ENCODE data around the gene BICC1. TPM values are rescaled to one million over a fixed set of nuclear protein-coding genes. Genes with fewer than 3 reads are reported as not detected.

Gene BICC1
- total and polyA plus RNA-seq, 4 donors, result 0.82 to 6.1 (median 4.5) TPM

GRCh38 chr10:58481569-58482109 lies 31.0 kb upstream of the BICC1 start:
- Histone ChIP-seq H3K27ac (ENCODE audit: low read depth in 1 of 2, low read length in 2 of 2) (no peak overlapping the region), H3K4me1 (ENCODE audit: control insufficient read depth in 4 of 4, insufficient read depth in 4 of 4, low read length in 3 of 4) (no peaks in the 10 kb centered on the region), H3K9ac (ENCODE audit: low read depth in 1 of 2, low read length in 2 of 2) (no peak overlapping the region), H3K27me3 (ENCODE audit: control insufficient read depth in 4 of 4, insufficient read depth in 4 of 4, low read length in 3 of 4) (no peaks in the 10 kb centered on the region), H3K36me3 (ENCODE audit: control insufficient read depth in 4 of 4, insufficient read depth in 3 of 4, low read depth in 1 of 4, low read length in 3 of 4) (no peaks in the 10 kb centered on the region), H3K9me3 (ENCODE audit: control insufficient read depth in 4 of 4, low read length in 3 of 4) (no peaks in the 10 kb centered on the region), H3K4me3 (ENCODE audit: low read depth in 1 of 3, low read length in 3 of 3) (no peak overlapping the region)
- 77% methylated on average over 2 of the region's 2 CpGs for WGBS
- DNase-seq (ENCODE audit: low spot score), result no peak
- TF ChIP-seq, protein P1, sequence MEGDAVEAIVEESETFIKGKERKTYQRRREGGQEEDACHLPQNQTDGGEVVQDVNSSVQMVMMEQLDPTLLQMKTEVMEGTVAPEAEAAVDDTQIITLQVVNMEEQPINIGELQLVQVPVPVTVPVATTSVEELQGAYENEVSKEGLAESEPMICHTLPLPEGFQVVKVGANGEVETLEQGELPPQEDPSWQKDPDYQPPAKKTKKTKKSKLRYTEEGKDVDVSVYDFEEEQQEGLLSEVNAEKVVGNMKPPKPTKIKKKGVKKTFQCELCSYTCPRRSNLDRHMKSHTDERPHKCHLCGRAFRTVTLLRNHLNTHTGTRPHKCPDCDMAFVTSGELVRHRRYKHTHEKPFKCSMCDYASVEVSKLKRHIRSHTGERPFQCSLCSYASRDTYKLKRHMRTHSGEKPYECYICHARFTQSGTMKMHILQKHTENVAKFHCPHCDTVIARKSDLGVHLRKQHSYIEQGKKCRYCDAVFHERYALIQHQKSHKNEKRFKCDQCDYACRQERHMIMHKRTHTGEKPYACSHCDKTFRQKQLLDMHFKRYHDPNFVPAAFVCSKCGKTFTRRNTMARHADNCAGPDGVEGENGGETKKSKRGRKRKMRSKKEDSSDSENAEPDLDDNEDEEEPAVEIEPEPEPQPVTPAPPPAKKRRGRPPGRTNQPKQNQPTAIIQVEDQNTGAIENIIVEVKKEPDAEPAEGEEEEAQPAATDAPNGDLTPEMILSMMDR (IDR thresholded peaks at IDR 0.05; ENCODE audit: low read depth, low read length, missing input control), result no peak
- TF ChIP-seq JUND (IDR thresholded peaks at IDR 0.05) (no peak), RAD21 (IDR thresholded peaks at IDR 0.05) (no peak), RXRA (IDR thresholded peaks at IDR 0.05) (no peak), GABPA (IDR thresholded peaks at IDR 0.05 in 1 of 2, conservative IDR thresholded peaks at IDR 0.05 in 1 of 2) (no peak), YY1 (IDR thresholded peaks at IDR 0.05) (no peak), FOXA1 (IDR thresholded peaks at IDR 0.05) (no peak), NR2F2 (IDR thresholded peaks at IDR 0.05) (no peak)
- TF ChIP-seq, protein P2, sequence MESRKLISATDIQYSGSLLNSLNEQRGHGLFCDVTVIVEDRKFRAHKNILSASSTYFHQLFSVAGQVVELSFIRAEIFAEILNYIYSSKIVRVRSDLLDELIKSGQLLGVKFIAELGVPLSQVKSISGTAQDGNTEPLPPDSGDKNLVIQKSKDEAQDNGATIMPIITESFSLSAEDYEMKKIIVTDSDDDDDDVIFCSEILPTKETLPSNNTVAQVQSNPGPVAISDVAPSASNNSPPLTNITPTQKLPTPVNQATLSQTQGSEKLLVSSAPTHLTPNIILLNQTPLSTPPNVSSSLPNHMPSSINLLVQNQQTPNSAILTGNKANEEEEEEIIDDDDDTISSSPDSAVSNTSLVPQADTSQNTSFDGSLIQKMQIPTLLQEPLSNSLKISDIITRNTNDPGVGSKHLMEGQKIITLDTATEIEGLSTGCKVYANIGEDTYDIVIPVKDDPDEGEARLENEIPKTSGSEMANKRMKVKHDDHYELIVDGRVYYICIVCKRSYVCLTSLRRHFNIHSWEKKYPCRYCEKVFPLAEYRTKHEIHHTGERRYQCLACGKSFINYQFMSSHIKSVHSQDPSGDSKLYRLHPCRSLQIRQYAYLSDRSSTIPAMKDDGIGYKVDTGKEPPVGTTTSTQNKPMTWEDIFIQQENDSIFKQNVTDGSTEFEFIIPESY (IDR thresholded peaks at IDR 0.05), result no peak

GRCh38 chr10:58486821-58487220 lies 25.9 kb upstream of the BICC1 start:
- WGBS, result 92% methylated on average over 1 of the region's 1 CpG
- no peak overlapping the region for H3K4me3 ChIP-seq (ENCODE audit: low read depth in 1 of 3, low read length in 3 of 3)
- no peak for TF ChIP-seq RAD21 (IDR thresholded peaks at IDR 0.05)
- TF ChIP-seq SP1 (IDR thresholded peaks at IDR 0.05), result no peak
- TF ChIP-seq, protein P1 (IDR thresholded peaks at IDR 0.05; ENCODE audit: low read depth, low read length, missing input control), result no peak
- no peak for TF ChIP-seq TAF1 (conservative IDR thresholded peaks at IDR 0.05)
- no peak for TF ChIP-seq NR2F2 (IDR thresholded peaks at IDR 0.05)
- TF ChIP-seq RXRA (IDR thresholded peaks at IDR 0.05), result no peak
- no peak for TF ChIP-seq EGR1 (IDR thresholded peaks at IDR 0.05; ENCODE audit: low read depth in 2 of 2)
- TF ChIP-seq, protein P2 (IDR thresholded peaks at IDR 0.05), result no peak
- no peak for TF ChIP-seq JUND (IDR thresholded peaks at IDR 0.05)

More at GRCh38 chr10:58486821-58487220, 25.9 kb upstream of the BICC1 start:
- no peaks in the 10 kb centered on the region for H3K4me1 ChIP-seq (ENCODE audit: control insufficient read depth in 4 of 4, insufficient read depth in 4 of 4, low read length in 3 of 4)
- H3K9ac ChIP-seq (ENCODE audit: low read depth in 1 of 2, low read length in 2 of 2), result no peak overlapping the region
- H3K36me3 ChIP-seq (ENCODE audit: control insufficient read depth in 4 of 4, insufficient read depth in 3 of 4, low read depth in 1 of 4, low read length in 3 of 4), result no peaks in the 10 kb centered on the region
- H3K9me3 ChIP-seq (ENCODE audit: control insufficient read depth in 4 of 4, low read length in 3 of 4), result no peaks in the 10 kb centered on the region
- no peak overlapping the region for H3K27ac ChIP-seq (ENCODE audit: low read depth in 1 of 2, low read length in 2 of 2)
- no peaks in the 10 kb centered on the region for H3K27me3 ChIP-seq (ENCODE audit: control insufficient read depth in 4 of 4, insufficient read depth in 4 of 4, low read length in 3 of 4)
- DNase-seq (ENCODE audit: low spot score), result no peak

Measured in liver (tissue), 9 donors.